ENCODE data around the gene ST3GAL3.

The ST3GAL3 gene

GRCh38 chr1:43952731-43953346 lies 245.5 kb downstream of the ST3GAL3 start:
- Histone ChIP-seq H3K4me3 (ENCODE audit: low read depth, low read length) (no peak overlapping the region), H3K4me1 (no peaks in the 10 kb centered on the region), H3K36me3 (peaks cover 3% of the 10 kb centered on the region; the same call in 1 of the 2 replicates), H3K9me3 (no peaks in the 10 kb centered on the region), H3K27me3 (no peaks in the 10 kb centered on the region)
- no peak for DNase-seq
- TF ChIP-seq, protein P1, sequence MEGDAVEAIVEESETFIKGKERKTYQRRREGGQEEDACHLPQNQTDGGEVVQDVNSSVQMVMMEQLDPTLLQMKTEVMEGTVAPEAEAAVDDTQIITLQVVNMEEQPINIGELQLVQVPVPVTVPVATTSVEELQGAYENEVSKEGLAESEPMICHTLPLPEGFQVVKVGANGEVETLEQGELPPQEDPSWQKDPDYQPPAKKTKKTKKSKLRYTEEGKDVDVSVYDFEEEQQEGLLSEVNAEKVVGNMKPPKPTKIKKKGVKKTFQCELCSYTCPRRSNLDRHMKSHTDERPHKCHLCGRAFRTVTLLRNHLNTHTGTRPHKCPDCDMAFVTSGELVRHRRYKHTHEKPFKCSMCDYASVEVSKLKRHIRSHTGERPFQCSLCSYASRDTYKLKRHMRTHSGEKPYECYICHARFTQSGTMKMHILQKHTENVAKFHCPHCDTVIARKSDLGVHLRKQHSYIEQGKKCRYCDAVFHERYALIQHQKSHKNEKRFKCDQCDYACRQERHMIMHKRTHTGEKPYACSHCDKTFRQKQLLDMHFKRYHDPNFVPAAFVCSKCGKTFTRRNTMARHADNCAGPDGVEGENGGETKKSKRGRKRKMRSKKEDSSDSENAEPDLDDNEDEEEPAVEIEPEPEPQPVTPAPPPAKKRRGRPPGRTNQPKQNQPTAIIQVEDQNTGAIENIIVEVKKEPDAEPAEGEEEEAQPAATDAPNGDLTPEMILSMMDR (IDR thresholded peaks at IDR 0.05; ENCODE audit: low read depth, low read length) = no peak

DNA sequence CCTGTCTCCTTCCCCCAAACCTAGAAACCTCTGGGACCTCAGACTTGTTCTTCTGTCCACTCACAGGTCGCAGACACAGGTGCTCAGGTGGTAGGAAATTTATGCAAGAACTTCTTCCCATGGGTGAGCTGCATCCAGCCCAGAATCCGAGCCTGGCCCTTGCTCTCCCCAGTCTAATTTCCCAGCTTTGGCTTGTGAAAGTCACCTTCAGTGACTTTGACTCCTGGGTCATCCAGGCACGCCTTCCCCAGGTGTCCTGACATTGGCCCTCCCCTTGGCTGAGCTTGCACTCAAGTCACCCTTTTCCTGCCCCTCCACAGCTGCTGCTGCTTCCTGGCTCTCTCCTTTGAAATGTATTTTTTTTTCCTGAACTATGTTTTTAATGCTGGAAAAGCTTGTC lies 246.0 kb downstream of the ST3GAL3 start:
- Histone ChIP-seq H3K36me3 (peaks cover 3% of the 10 kb centered on the region; the same call in 1 of the 2 replicates), H3K4me1 (no peaks in the 10 kb centered on the region), H3K27me3 (no peaks in the 10 kb centered on the region), H3K9me3 (no peaks in the 10 kb centered on the region), H3K4me3 (ENCODE audit: low read depth, low read length) (no peak overlapping the region)
- DNase-seq = no peak
- TF ChIP-seq, protein P1 (IDR thresholded peaks at IDR 0.05; ENCODE audit: low read depth, low read length) = no peak

- Histone ChIP-seq H3K4me1 (no peaks in the 10 kb centered on the region), H3K36me3 (peaks cover 3% of the 10 kb centered on the region; the same call in 1 of the 2 replicates), H3K9me3 (no peaks in the 10 kb centered on the region), H3K27me3 (no peaks in the 10 kb centered on the region), H3K4me3 (ENCODE audit: low read depth, low read length) (no peak overlapping the region)
- TF ChIP-seq, protein P1 (IDR thresholded peaks at IDR 0.05; ENCODE audit: low read depth, low read length) = no peak
- no peak for DNase-seq
Measured at GRCh38 chr1:43954036-43954435, 246.7 kb downstream of the ST3GAL3 start.

GRCh38 chr1:43956234-43956633 lies 248.9 kb downstream of the ST3GAL3 start:
- H3K27me3 ChIP-seq = no peaks in the 10 kb centered on the region
- DNase-seq = no peak
- TF ChIP-seq, protein P1 (IDR thresholded peaks at IDR 0.05; ENCODE audit: low read depth, low read length) = no peak
- no peaks in the 10 kb centered on the region for H3K4me1 ChIP-seq
- H3K36me3 ChIP-seq = 0 out of 2 replicates have a peak, but pooled peaks cover 3% of the 10 kb centered on the region
- no peak overlapping the region for H3K4me3 ChIP-seq (ENCODE audit: low read depth, low read length)
- H3K9me3 ChIP-seq = no peaks in the 10 kb centered on the region

GRCh38 chr1:43957407-43958040 lies 250.2 kb downstream of the ST3GAL3 start:
- no peak overlapping the region for H3K4me3 ChIP-seq (ENCODE audit: low read depth, low read length)
- H3K27me3 ChIP-seq = no peaks in the 10 kb centered on the region
- H3K9me3 ChIP-seq = no peaks in the 10 kb centered on the region
- no peak for DNase-seq
- TF ChIP-seq, protein P1 (IDR thresholded peaks at IDR 0.05; ENCODE audit: low read depth, low read length) = no peak
- 0 out of 2 replicates have a peak, but pooled peaks cover 3% of the 10 kb centered on the region for H3K36me3 ChIP-seq
- no peaks in the 10 kb centered on the region for H3K4me1 ChIP-seq

Data from BE2C (cell line).